Measurements from ENCODE around the gene BCO2. TPM values are rescaled to one million over a fixed set of nuclear protein-coding genes. Genes with fewer than 3 reads are reported as not detected.

Gene BCO2
- total and polyA plus RNA-seq, 2 experiments from 2014 or later = 0.63 to 1.1 TPM

- no peak for TF ChIP-seq ZNF462 (CRISPR knock-in tag; IDR thresholded peaks at IDR 0.05)
These were observed 53.8 kb downstream of the BCO2 start (continued) for GRCh38 chr11:112229159-112229558.

- H3K4me3 Mint-ChIP-seq = no peak overlapping the region
- no peak overlapping the region for H3K27ac Mint-ChIP-seq
- Histone ChIP-seq H3K4me2 (no peak overlapping the region), H3K27ac (ENCODE audit: low read depth) (no peak overlapping the region), H3K9me2 (ENCODE audit: insufficient read depth) (no peaks in the 10 kb centered on the region), H3K79me2 (replicated peaks; ENCODE audit: insufficient read depth) (peaks cover 35% of the 10 kb centered on the region), H2AFZ (no peak overlapping the region), H3K27me3 (ENCODE audit: insufficient read depth) (no peaks in the 10 kb centered on the region), H4K20me1 (replicated peaks; ENCODE audit: insufficient read depth) (peaks cover 5% of the 10 kb centered on the region; the same call in 1 of the 2 replicates), H3K36me3 (ENCODE audit: insufficient read depth) (peaks cover 18% of the 10 kb centered on the region; the same call in 1 of the 2 replicates), H3K4me3 (no peak overlapping the region), H3F3A (replicated peaks; ENCODE audit: low read depth) (no peaks in the 10 kb centered on the region), H3K4me1 (ENCODE audit: insufficient read depth) (peaks cover 7% of the 10 kb centered on the region)
- ATAC-seq (no peak), DNase-seq (ENCODE audit: low spot score) (no peak)
- TF ChIP-seq STAT1 (IDR thresholded peaks at IDR 0.05; ENCODE audit: unreplicated experiment) (no peak), JUNB (IDR thresholded peaks at IDR 0.05; ENCODE audit: unreplicated experiment) (no peak), EZH2 (IDR thresholded peaks at IDR 0.05; ENCODE audit: low read depth, unreplicated experiment) (no peak), REST (IDR thresholded peaks at IDR 0.05; ENCODE audit: unreplicated experiment) (no peak), ZNF114 (CRISPR knock-in tag; IDR thresholded peaks at IDR 0.05) (no peak)
- H3K36me3 Mint-ChIP-seq (ENCODE audit: low read depth) = peaks cover 15% of the 10 kb centered on the region; the same call in 2 of the 3 replicates
- no peaks in the 10 kb centered on the region for H3K9me3 Mint-ChIP-seq
- peaks cover 12% of the 10 kb centered on the region for H3K4me1 Mint-ChIP-seq
- peaks cover 4% of the 10 kb centered on the region for H3K27me3 Mint-ChIP-seq (ENCODE audit: insufficient read depth, low read depth, poor library complexity)
These were observed 54.6 kb downstream of the BCO2 start for GRCh38 chr11:112229746-112230433.

All from GM23338 (cell line).